Mammary epithelial cell (primary cell): Measurements from ENCODE around the gene MEG3.

Source experiments
- EZH2 ChIP-seq: IDR thresholded peaks from 2 replicates; pipeline ENCODE4 v1.6.1; 2012; ENCODE audit warnings: low read length, inconsistent platforms, borderline replicate concordance
- TF ChIP-seq, protein P1 (sequence below), 2 donors: IDR thresholded peaks in 1 of 2; conservative IDR thresholded peaks in 1 of 2; 2 replicates each; pipeline ENCODE4 v1.5.1; 2011 to 2012; ENCODE audit warnings: inconsistent platforms in 2 of 2, low read length in 2 of 2, mild to moderate bottlenecking in 2 of 2, control low read depth in 1 of 2, low read depth in 1 of 2; ENCODE audit not compliant: insufficient read depth in 1 of 2; ENCODE audit errors: extremely low read depth in 1 of 2

GRCh38 chr14:100861937-100862247 lies 36.0 kb downstream of the MEG3 start:
- no peak for TF ChIP-seq EZH2
- TF ChIP-seq, protein P1, sequence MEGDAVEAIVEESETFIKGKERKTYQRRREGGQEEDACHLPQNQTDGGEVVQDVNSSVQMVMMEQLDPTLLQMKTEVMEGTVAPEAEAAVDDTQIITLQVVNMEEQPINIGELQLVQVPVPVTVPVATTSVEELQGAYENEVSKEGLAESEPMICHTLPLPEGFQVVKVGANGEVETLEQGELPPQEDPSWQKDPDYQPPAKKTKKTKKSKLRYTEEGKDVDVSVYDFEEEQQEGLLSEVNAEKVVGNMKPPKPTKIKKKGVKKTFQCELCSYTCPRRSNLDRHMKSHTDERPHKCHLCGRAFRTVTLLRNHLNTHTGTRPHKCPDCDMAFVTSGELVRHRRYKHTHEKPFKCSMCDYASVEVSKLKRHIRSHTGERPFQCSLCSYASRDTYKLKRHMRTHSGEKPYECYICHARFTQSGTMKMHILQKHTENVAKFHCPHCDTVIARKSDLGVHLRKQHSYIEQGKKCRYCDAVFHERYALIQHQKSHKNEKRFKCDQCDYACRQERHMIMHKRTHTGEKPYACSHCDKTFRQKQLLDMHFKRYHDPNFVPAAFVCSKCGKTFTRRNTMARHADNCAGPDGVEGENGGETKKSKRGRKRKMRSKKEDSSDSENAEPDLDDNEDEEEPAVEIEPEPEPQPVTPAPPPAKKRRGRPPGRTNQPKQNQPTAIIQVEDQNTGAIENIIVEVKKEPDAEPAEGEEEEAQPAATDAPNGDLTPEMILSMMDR (conservative IDR thresholded peaks at IDR 0.05 in 1 of 2, IDR thresholded peaks at IDR 0.05 in 1 of 2; ENCODE audit: extremely low read depth in 1 of 2, insufficient read depth in 1 of 2, low read depth in 1 of 2, low read length in 2 of 2) = no peak
